PC-3 (cell line): ENCODE measurements around the gene DENND2A. TPM values are rescaled to one million over a fixed set of nuclear protein-coding genes. Genes with fewer than 3 reads are reported as not detected.
A peak's percentile ranks its signal among the peaks of the same experiment; 100 is the strongest.

ENCODE experiments used
- ATAC-seq: fragments of 200-7000 bp; cut with Tn5 transposase; 2 replicates; pipeline ENCODE4 v1.9.1; 2020; ENCODE audit warnings: mild to moderate bottlenecking, moderate library complexity
- BruUV-seq: library from RNA; stranded (reverse); fragments of 400-500 nt; replicated peaks from 2 replicates; lab custom pipeline; 2021; lab: Mats Ljungman, UMichigan
- CTCF ChIA-PET: fragments of 300-600 bp; sonication (Branson Sonifier 250); formaldehyde crosslinking; loops from one replicate; lab custom pipeline; 2022; ENCODE audit warnings: antibody characterized with exemption; lab: Charles Lee
- POLR2A ChIA-PET: fragments of 300-600 bp; sonication (Branson Sonifier 250); formaldehyde crosslinking; loops from one replicate; lab custom pipeline; 2022; ENCODE audit warnings: antibody characterized with exemption; ENCODE audit not compliant: unreplicated experiment; lab: Charles Lee
- DNase-seq: peaks from one replicate; pipeline ENCODE4 v3.0.0-alpha.2; 2015
- H2AFZ ChIP-seq: fragments of 300-600 bp; sonication (generic); 2 replicates; pipeline ENCODE4 v1.6.0; 2016; ENCODE audit warnings: antibody characterized with exemption, low read length
- H3F3A ChIP-seq: fragments of 300-600 bp; sonication (generic); one replicate; pipeline ENCODE4 v1.6.0; 2017; ENCODE audit warnings: antibody characterized with exemption, low read length, control low read depth, mild to moderate bottlenecking; ENCODE audit not compliant: unreplicated experiment
- H3K27ac ChIP-seq: fragments of 300-600 bp; sonication (generic); 2 replicates; pipeline ENCODE4 v1.5.1; 2016; ENCODE audit warnings: mild to moderate bottlenecking, low read length
- H3K27me3 ChIP-seq: fragments of 300-600 bp; sonication (generic); 2 replicates; pipeline ENCODE4 v1.6.1; 2016; ENCODE audit warnings: low read length, mixed read lengths
- H3K36me3 ChIP-seq: fragments of 300-600 bp; sonication (generic); 2 replicates; pipeline ENCODE4 v1.6.1; 2016; ENCODE audit warnings: low read depth, mixed run types, low read length, mixed read lengths
- H3K4me1 ChIP-seq: fragments of 300-600 bp; sonication (generic); 2 replicates; pipeline ENCODE4 v1.5.1; 2016; ENCODE audit warnings: low read length; ENCODE audit not compliant: insufficient read depth
- H3K4me2 ChIP-seq: fragments of 300-600 bp; sonication (generic); 2 replicates; pipeline ENCODE4 v1.6.0; 2016; ENCODE audit warnings: low read length
- H3K4me3 ChIP-seq: fragments of 300-600 bp; sonication (generic); 2 replicates; pipeline ENCODE4 v1.5.1; 2016; ENCODE audit warnings: mild to moderate bottlenecking, low read length, mixed read lengths
- H3K79me2 ChIP-seq: fragments of 300-600 bp; sonication (generic); 2 replicates; pipeline ENCODE4 v1.6.1; 2017; ENCODE audit warnings: low read length, mixed read lengths
- H3K9ac ChIP-seq: fragments of 300-600 bp; sonication (generic); 2 replicates; pipeline ENCODE4 v1.6.0; 2016; ENCODE audit warnings: mild to moderate bottlenecking, low read length
- H3K9me2 ChIP-seq: fragments of 300-600 bp; sonication (generic); replicated peaks from 2 replicates; pipeline ENCODE4 v1.6.1; 2016; ENCODE audit warnings: mixed run types, low read length, mixed read lengths
- H3K9me3 ChIP-seq: fragments of 300-600 bp; sonication (generic); 2 replicates; pipeline ENCODE4 v1.6.1; 2016; ENCODE audit warnings: low read length, mixed read lengths
- H4K20me1 ChIP-seq: fragments of 300-600 bp; sonication (generic); 2 replicates; pipeline ENCODE4 v1.6.1; 2016; ENCODE audit warnings: low read length, mixed read lengths
- CTCF ChIP-seq: fragments of 300-600 bp; sonication (generic); conservative IDR thresholded peaks from 2 replicates; pipeline ENCODE4 v1.5.1; 2017; ENCODE audit warnings: antibody characterized with exemption, low read depth, mild to moderate bottlenecking, low read length
- EZH2 ChIP-seq: fragments of 300-600 bp; sonication (generic); IDR thresholded peaks from one replicate; pipeline ENCODE4 v1.6.1; 2017; ENCODE audit warnings: antibody characterized with exemption, mild to moderate bottlenecking, low read length; ENCODE audit not compliant: unreplicated experiment
- EZH2phosphoT487 ChIP-seq: fragments of 300-600 bp; sonication (generic); IDR thresholded peaks from 2 replicates; pipeline ENCODE4 v1.6.1; 2018; ENCODE audit warnings: mild to moderate bottlenecking, antibody characterized with exemption, low read length, borderline replicate concordance
- intact Hi-C: fragments of 100-400 bp; cut with micrococcal nuclease; formaldehyde crosslinking; loops from 2 replicates; pipeline ENCODE4 v1.9.0; 2023
- total RNA-seq: library from RNA; depleted of rRNA; stranded (reverse); fragments of >200 nt; gene quantifications from 2 replicates; pipeline ENCODE4 v1.2.3, GENCODE V29; 2014

DENND2A gene
- total RNA-seq, 1 experiment from 2014 or later: 8.9 TPM

DNA sequence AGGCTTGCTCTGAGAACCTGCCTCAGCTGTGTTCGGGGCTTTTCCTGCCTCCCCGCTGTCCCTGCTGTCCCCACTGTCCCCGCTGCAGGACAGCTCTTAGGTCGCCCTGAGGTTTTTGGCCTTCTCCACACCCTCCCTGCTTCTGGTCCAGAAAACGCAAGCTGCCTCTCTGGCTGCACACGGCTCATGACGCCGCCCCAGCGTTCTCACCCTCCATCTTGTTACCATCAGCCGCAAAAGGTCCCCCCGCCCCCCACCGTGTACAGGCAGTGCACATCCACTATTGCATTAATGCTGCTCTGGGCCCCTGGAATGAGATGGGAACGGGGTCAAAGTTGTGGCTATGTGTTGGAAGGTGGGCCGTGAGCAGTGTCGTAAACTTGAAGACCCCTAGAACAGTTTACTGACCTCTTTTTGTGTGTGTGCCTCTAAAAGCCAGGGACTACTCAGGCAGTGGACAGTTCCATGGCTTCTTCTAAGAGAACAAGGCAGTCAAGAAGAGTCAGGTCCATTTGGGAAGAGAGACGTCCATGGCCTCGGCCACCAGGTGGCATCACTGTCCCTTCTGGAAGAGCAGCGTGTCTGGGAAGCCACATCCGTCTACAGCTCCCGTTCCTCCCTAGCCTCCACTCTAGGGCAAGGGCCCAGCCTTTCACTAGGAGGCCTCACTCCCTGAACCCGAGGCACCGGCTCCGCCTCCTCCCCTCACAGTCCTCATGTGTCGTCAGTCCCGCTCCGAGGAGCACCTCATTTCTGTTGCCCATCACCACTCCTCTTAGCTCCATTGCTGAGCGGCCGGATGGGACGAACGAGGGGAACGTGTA is 122.9 kb downstream of the DENND2A start:
- BruUV-seq: no TSS peak
- Histone ChIP-seq H3K79me2 (no peaks in the 10 kb centered on the region), H3K4me3 (no peak overlapping the region), H4K20me1 (no peaks in the 10 kb centered on the region), H3K4me1 (0 out of 2 replicates have a peak, but pooled peaks cover 8% of the 10 kb centered on the region), H3F3A (no peaks in the 10 kb centered on the region), H2AFZ (peak overlapping the region; percentile 40), H3K27me3 (no peaks in the 10 kb centered on the region), H3K4me2 (no peak overlapping the region), H3K9me3 (no peaks in the 10 kb centered on the region), H3K9ac (no peak overlapping the region), H3K9me2 (no peaks in the 10 kb centered on the region), H3K27ac (no peak overlapping the region), H3K36me3 (no peaks in the 10 kb centered on the region)
- TF ChIP-seq CTCF: peak; percentile 82
- TF ChIP-seq EZH2phosphoT487: no peak
- TF ChIP-seq EZH2: no peak
- DNase-seq: peak; percentile 92
- peak; percentile 83 for ATAC-seq
- ChIA-PET CTCF (interaction anchor here (0.6 to 1.3 kb wide), 7 partner anchors 78 to 395 kb away, joined by 3 to 22 read pairs (median 7); no protein-coding TSS in a partner anchor), POLR2A (no interaction called here)
- intact Hi-C loops: loop anchor here (1.0 to 2.0 kb wide), 3 partner anchors 42 to 136 kb away; no protein-coding TSS in a partner anchor

DNA sequence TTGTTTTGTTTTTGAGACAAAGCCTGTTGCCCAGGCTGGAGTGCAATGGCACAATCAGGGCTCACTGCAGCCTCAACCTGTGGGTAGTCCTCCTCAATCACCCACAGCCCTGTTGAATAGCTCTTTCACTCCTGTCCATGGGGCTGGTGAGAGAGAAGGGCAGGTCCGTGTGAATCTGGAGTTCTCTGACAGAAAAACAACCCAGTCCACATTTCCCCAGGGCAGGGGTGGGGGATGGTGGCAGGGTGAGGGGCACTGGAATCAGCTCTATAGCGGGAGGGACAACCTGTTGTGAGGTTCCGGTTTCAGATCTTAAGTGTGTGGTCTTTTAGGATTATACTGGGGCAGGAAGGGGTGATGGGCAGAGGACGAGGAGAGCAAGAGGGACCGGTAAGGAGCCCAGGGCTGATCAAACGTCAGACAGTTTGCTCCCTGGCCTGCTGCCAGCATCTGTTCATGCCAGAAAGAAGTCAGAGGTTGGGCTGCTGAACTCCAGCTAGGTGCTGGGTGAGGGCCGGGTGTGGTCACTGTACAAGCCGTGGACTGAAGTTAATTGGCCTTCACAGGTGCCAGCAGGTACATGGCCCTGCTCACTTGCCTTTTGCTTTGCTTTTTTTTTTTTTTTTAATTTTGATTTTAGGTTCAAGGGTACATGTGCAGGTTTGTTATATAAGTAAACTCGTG is 128.2 kb downstream of the DENND2A start:
- ChIA-PET POLR2A (no interaction called here), CTCF (no interaction called here)
- Histone ChIP-seq H3K79me2 (no peaks in the 10 kb centered on the region), H3F3A (no peaks in the 10 kb centered on the region), H3K27ac (no peak overlapping the region), H4K20me1 (no peaks in the 10 kb centered on the region), H3K36me3 (no peaks in the 10 kb centered on the region), H3K4me3 (no peak overlapping the region), H3K27me3 (no peaks in the 10 kb centered on the region), H3K4me2 (0 out of 2 replicates have a peak overlapping the region, but pooled peaks have one; percentile 21), H2AFZ (peak overlapping the region; percentile 25; the same call in 1 of the 2 replicates), H3K9me3 (no peaks in the 10 kb centered on the region), H3K9me2 (no peaks in the 10 kb centered on the region), H3K9ac (no peak overlapping the region), H3K4me1 (no peaks in the 10 kb centered on the region)
- no TSS peak for BruUV-seq
- ATAC-seq (peak; percentile 75), DNase-seq (peak; percentile 67)
- no peak for TF ChIP-seq EZH2phosphoT487
- no peak for TF ChIP-seq CTCF
- no peak for TF ChIP-seq EZH2
- intact Hi-C loops: no loop called here
